Right lobe of liver (tissue), 4 donors: Measurements from ENCODE around the gene CCIN.

ENCODE experiments used
- CTCF ChIP-seq, 4 donors: fragments of 200-600 bp in 3 of 4; fragments of 450-650 bp in 1 of 4; IDR thresholded peaks; one replicate each; pipeline versions ENCODE4 v1.5.1 to v1.8.0; 2016 to 2022; ENCODE audit warnings: antibody characterized with exemption in 4 of 4, mild to moderate bottlenecking in 2 of 4
- POLR2A ChIP-seq: fragments of 450-650 bp; IDR thresholded peaks from one replicate; pipeline ENCODE4 v1.6.1; 2017; ENCODE audit warnings: antibody characterized with exemption, mild to moderate bottlenecking
- donor health status: DM: no; HTN: no; CAD: no.
- donor health status: DM: no; HTN: no; CAD: no.
- donor health status: DM: no; HTN: yes; CAD: no.

- TF ChIP-seq CTCF (IDR thresholded peaks at IDR 0.05): no peak
- TF ChIP-seq POLR2A: no peak
Measured at GRCh38 chr9:36125062-36125855, 43.9 kb upstream of the CCIN start.
